ENCODE measurements around the gene FER.

- TF ChIP-seq POLR2A (IDR thresholded peaks at IDR 0.05) (no peak), CTCF (IDR thresholded peaks at IDR 0.05) (no peak)
These were observed 404.9 kb downstream of the FER start for GRCh38 chr5:109152565-109152964.
